MCF 10A (cell line): ENCODE measurements around the gene ZWILCH. TPM values are rescaled to one million over a fixed set of nuclear protein-coding genes. Genes with fewer than 3 reads are reported as not detected.
A peak's percentile ranks its signal among the peaks of the same experiment; 100 is the strongest.
"Not testable (repeated sequence)": the region's sequence is repeated elsewhere in the genome, so short reads cannot be mapped to it uniquely, and the experiment has no call there.

Experiments
- Bru-seq: library from RNA; stranded (reverse); fragments of 400-500 nt; gene quantifications from one replicate; lab custom pipeline; 2021; lab: Mats Ljungman, UMichigan
- BruChase-seq, 2 experiments: library from RNA; stranded (reverse); fragments of 400-500 nt; gene quantifications; one replicate each; lab custom pipeline; 2021; lab: Mats Ljungman, UMichigan
- BruUV-seq: library from RNA; stranded (reverse); fragments of 400-500 nt; replicated peaks from 2 replicates; lab custom pipeline; 2021; lab: Mats Ljungman, UMichigan
- CTCF ChIA-PET: fragments of 300-600 bp; sonication (Branson Sonifier 250); formaldehyde crosslinking; extraction: SDS; loops from one replicate; lab custom pipeline; 2021; ENCODE audit warnings: antibody characterized with exemption, inconsistent platforms; lab: Yijun Ruan, JAX
- POLR2A ChIA-PET: fragments of 300-600, 350-650 bp; sonication (Branson Sonifier 250); formaldehyde crosslinking; extraction: SDS; loops from one replicate; lab custom pipeline; 2020; ENCODE audit warnings: antibody characterized with exemption, inconsistent platforms; lab: Yijun Ruan, JAX
- DNase-seq: peaks from one replicate; pipeline ENCODE4 v3.0.0-alpha.2; 2018; ENCODE audit not compliant: unreplicated experiment
- H3K27ac Mint-ChIP-seq: one replicate; pipeline ENCODE4 v1.8.0; 2022; ENCODE audit warnings: mild to moderate bottlenecking, low read depth, mixed read lengths; ENCODE audit not compliant: unreplicated experiment
- H3K27me3 Mint-ChIP-seq: one replicate; pipeline ENCODE4 v1.8.0; 2022; ENCODE audit warnings: mixed read lengths; ENCODE audit not compliant: insufficient read depth, unreplicated experiment
- H3K36me3 Mint-ChIP-seq: one replicate; pipeline ENCODE4 v1.8.0; 2022; ENCODE audit warnings: mild to moderate bottlenecking, moderate library complexity, mixed read lengths; ENCODE audit not compliant: insufficient read depth, unreplicated experiment
- H3K4me1 Mint-ChIP-seq: one replicate; pipeline ENCODE4 v1.8.0; 2022; ENCODE audit warnings: mixed read lengths; ENCODE audit not compliant: insufficient read depth, unreplicated experiment
- H3K4me3 Mint-ChIP-seq: one replicate; pipeline ENCODE4 v1.8.0; 2022; ENCODE audit warnings: mild to moderate bottlenecking, moderate library complexity, mixed read lengths; ENCODE audit not compliant: unreplicated experiment
- H3K9me3 Mint-ChIP-seq: one replicate; pipeline ENCODE4 v1.8.0; 2022; ENCODE audit warnings: mixed read lengths; ENCODE audit not compliant: unreplicated experiment
- CTCF ChIP-seq: fragments of 200-600 bp; IDR thresholded peaks from one replicate; pipeline ENCODE4 v1.8.0; 2022; ENCODE audit warnings: antibody characterized with exemption, mild to moderate bottlenecking; ENCODE audit not compliant: unreplicated experiment
- intact Hi-C: fragments of 100-400 bp; cut with micrococcal nuclease; formaldehyde crosslinking; loops from 2 replicates; pipeline ENCODE4 v1.14.1; 2022
- long read RNA-seq: library from polyadenylated mRNA; stranded (forward); transcript quantifications from one replicate; pipeline ENCODE4 v2.0.0, GENCODE V29; 2022
- total RNA-seq: library from RNA; stranded (reverse); gene quantifications from 2 replicates; pipeline ENCODE4 v1.2.3, GENCODE V29; 2022

Gene ZWILCH
- total RNA-seq (20.8 and 27.4 TPM in 2 replicates), Bru-seq, nascent RNA (percentile 58 among the genes with signal in this experiment), BruChase-seq, experiment 1, labeled RNA remaining after a 6-hour chase (percentile 73 among the genes with signal in this experiment), BruChase-seq, experiment 2, labeled RNA remaining after a 2-hour chase (percentile 69 among the genes with signal in this experiment)
- long read RNA-seq, transcript ZWILCH-202 (19 exons, 3,256 nt), result minor isoform, 12 of 128 reads
- long read RNA-seq, transcript ZWILCH-201 (19 exons, 3,960 nt), result major isoform, 72 of 128 reads
- long read RNA-seq, partial matches to known transcripts, result 7 of 128 reads
- long read RNA-seq, other reads (novel, unspliced or antisense), result 34 of 128 reads

GRCh38 chr15:66504563-66505429 lies at the start of gene ZWILCH, which contains the start of gene RPL4:
Gene ZWILCH (plus strand): TSS chr15:66505326. CDS start chr15:66505339, 13 bp downstream.
Gene RPL4 (minus strand): TSS chr15:66504855. CDS start chr15:66504790, 65 bp downstream.
- Mint-ChIP-seq H3K27ac (peak within 1 kb of the TSS; percentile 94), H3K27me3 (no peaks in the 10 kb centered on the region), H3K36me3 (peaks cover 51% of the 10 kb centered on the region), H3K4me3 (peak within 1 kb of the TSS; percentile 83), H3K4me1 (peaks cover 10% of the 10 kb centered on the region), H3K9me3 (no peaks in the 10 kb centered on the region)
- intact Hi-C loops, result loop anchor here (2.0 kb wide), 1 partner anchor 62 kb away; no protein-coding TSS in a partner anchor
- ChIA-PET CTCF (no interaction called here), POLR2A (interaction anchor here (0.6 to 3.7 kb wide), 61 partner anchors 8 to 1226 kb away, joined by 3 to 90 read pairs (median 4); partner anchors contain the start of genes DIS3L, LCTL, MAP2K1 and MAP2K5)
- DNase-seq, result peak; percentile 83
- no peak for TF ChIP-seq CTCF
- no TSS peak for BruUV-seq

GRCh38 chr15:66456211-66456610 lies 48.9 kb upstream of the ZWILCH start:
- ChIA-PET POLR2A (interaction anchor here (1.4 kb wide), 1 partner anchor 49 kb away, joined by 4 read pairs; the partner anchor contains the start of gene ZWILCH), CTCF (interaction anchor here (0.7 kb wide), 1 partner anchor 599 kb away, joined by 3 read pairs; no protein-coding TSS in a partner anchor)
- Mint-ChIP-seq H3K4me1 (peaks cover 17% of the 10 kb centered on the region), H3K27ac (no peak overlapping the region), H3K36me3 (peaks cover 21% of the 10 kb centered on the region), H3K27me3 (no peaks in the 10 kb centered on the region), H3K9me3 (no peaks in the 10 kb centered on the region), H3K4me3 (no peak overlapping the region)
- no TSS peak for BruUV-seq
- DNase-seq, result no peak
- intact Hi-C loops, result no loop called here
- no peak for TF ChIP-seq CTCF

- no peaks in the 10 kb centered on the region for H3K27me3 Mint-ChIP-seq
- H3K27ac Mint-ChIP-seq, result peak overlapping the region; percentile 83
- peak; percentile 52 for DNase-seq
- BruUV-seq, result no TSS peak
- ChIA-PET CTCF (interaction anchor here (0.5 to 2.2 kb wide), 7 partner anchors 15 to 993 kb away, joined by 3 to 10 read pairs (median 3); partner anchors contain the start of gene SNAPC5), POLR2A (interaction anchor here (0.7 to 5.3 kb wide), 13 partner anchors 12 to 166 kb away, joined by 3 to 34 read pairs (median 4); partner anchors contain the start of genes MAP2K1, SNAPC5 and ZWILCH)
- H3K4me1 Mint-ChIP-seq, result peaks cover 25% of the 10 kb centered on the region
- peaks cover 40% of the 10 kb centered on the region for H3K36me3 Mint-ChIP-seq
- H3K9me3 Mint-ChIP-seq, result no peaks in the 10 kb centered on the region
- peak overlapping the region; percentile 16 for H3K4me3 Mint-ChIP-seq
- no peak for TF ChIP-seq CTCF
- intact Hi-C loops, result no loop called here
Observed at GRCh38 chr15:66459818-66460615, 45.1 kb upstream of the ZWILCH start.

- H3K27me3 Mint-ChIP-seq, BruUV-seq, H3K4me3 Mint-ChIP-seq, intact Hi-C loops, H3K9me3 Mint-ChIP-seq: not testable (repeated sequence)
- DNase-seq, result peak; percentile 33
- peak overlapping the region; percentile 84 for H3K27ac Mint-ChIP-seq
- ChIA-PET POLR2A (interaction anchor here (0.8 to 5.3 kb wide), 7 partner anchors 9 to 74 kb away, joined by 3 to 34 read pairs (median 4); partner anchors contain the start of genes MAP2K1, RPL4, SNAPC5 and ZWILCH), CTCF (interaction anchor here (0.6 to 1.7 kb wide), 2 partner anchors 37 to 69 kb away, joined by 3 to 7 read pairs; partner anchors contain the start of gene SNAPC5)
- H3K36me3 Mint-ChIP-seq, result peaks cover 39% of the 10 kb centered on the region
- peaks cover 25% of the 10 kb centered on the region for H3K4me1 Mint-ChIP-seq
Observed at GRCh38 chr15:66461294-66461693, 43.8 kb upstream of the ZWILCH start.
